WI38 (cell line): ENCODE data around the gene GNGT1.

Experiments used
- H3K4me3 ChIP-seq: 2 replicates; pipeline ENCODE4 v1.5.1; 2011; ENCODE audit warnings: low read depth, mild to moderate bottlenecking, control low read depth, low read length
- CTCF ChIP-seq: IDR thresholded peaks from 2 replicates; pipeline ENCODE4 v1.5.1; 2012; ENCODE audit warnings: low read depth, mild to moderate bottlenecking, control low read depth, low read length

GNGT1 gene

GRCh38 chr7:93945756-93946535 lies 39.6 kb downstream of the GNGT1 start:
- TF ChIP-seq CTCF: no peak
- no peak overlapping the region for H3K4me3 ChIP-seq

DNA sequence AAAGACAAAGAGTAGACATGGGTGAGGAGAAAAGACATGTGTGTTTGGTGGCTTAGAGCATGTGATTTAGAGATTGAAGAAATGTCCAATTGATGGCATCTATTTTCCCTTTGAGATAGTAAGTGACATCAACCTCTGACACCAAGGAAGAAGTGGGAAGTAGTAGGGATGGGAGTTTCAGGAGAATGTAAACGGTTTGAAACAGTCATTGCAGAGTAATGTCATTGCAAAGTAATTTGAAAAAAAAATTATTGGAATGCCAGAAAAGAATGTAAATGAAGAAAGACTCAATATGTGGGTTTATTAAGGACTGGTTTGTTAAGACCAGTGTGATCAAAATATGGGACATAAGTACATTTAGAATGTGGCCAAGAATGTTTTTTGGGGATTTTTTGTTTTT lies 41.7 kb downstream of the GNGT1 start:
- no peak for TF ChIP-seq CTCF
- no peak overlapping the region for H3K4me3 ChIP-seq

DNA sequence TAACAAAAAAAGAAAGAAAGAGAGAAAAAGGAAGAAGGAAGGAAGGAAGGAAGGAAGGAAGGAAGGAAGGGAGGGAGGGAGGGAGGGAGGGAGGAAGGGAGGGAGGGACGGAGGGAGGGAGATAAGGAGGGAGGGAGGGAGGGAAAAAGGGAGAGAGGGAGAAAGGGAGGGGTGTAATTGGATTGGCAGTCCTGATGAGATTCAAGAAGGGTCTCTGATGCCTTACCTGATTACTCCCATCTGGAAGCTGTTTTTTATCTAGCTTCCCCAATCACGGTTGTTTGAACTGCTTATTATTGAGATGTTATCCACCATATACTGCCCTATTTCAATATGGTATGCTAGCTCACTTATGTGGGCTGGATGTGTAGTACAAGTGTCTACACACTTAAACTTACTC lies 42.5 kb downstream of the GNGT1 start:
- no peak for TF ChIP-seq CTCF

GRCh38 chr7:93949423-93949822 lies 43.1 kb downstream of the GNGT1 start:
- H3K4me3 ChIP-seq: no peak overlapping the region
- no peak for TF ChIP-seq CTCF

More for the DNA sequence above, 42.5 kb downstream of the GNGT1 start:
- H3K4me3 ChIP-seq: no peak overlapping the region

DNA sequence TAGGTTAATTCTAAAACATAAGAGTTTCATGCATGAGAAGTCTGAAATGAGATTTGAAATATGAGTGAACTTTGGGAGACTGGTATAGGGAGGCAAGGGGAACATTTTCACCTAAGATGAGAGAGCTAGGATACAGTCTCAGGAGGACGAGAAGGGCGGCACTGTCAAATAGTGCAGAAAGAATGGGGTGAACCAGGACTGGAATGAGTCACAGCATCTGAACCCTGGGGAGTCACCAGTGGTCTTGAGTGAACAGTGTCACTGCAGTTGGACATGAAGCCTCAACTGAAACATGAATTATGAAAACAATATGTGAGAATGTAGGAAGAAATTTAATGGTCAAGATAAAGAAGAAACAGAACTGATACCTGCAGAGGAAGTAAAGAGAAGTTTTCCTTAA lies 48.9 kb downstream of the GNGT1 start:
- H3K4me3 ChIP-seq: no peak overlapping the region
- no peak for TF ChIP-seq CTCF

- H3K4me3 ChIP-seq: no peak overlapping the region
- no peak for TF ChIP-seq CTCF
These were observed 51.4 kb downstream of the GNGT1 start for GRCh38 chr7:93957767-93958166.

GRCh38 chr7:93958216-93958615 lies 51.8 kb downstream of the GNGT1 start:
- TF ChIP-seq CTCF: no peak
- H3K4me3 ChIP-seq: no peak overlapping the region
